Neural cell (in vitro differentiated cells): ENCODE measurements around the gene CYSRT1. TPM values are rescaled to one million over a fixed set of nuclear protein-coding genes. Genes with fewer than 3 reads are reported as not detected.

Experiments used
- H2AFZ ChIP-seq: fragments of 200-600, 300-800 bp; sonication (generic), shearing (Covaris generic); 2 replicates; pipeline ENCODE4 v1.6.0; 2014; ENCODE audit warnings: low read depth, mild to moderate bottlenecking, antibody characterized with exemption, low read length, moderate library complexity
- H3F3A ChIP-seq: fragments of 200-600 bp; shearing (Covaris generic); 2 replicates; pipeline ENCODE4 v1.6.1; 2016; ENCODE audit warnings: mild to moderate bottlenecking, moderate library complexity, mixed read lengths, antibody characterized with exemption, low read length; ENCODE audit not compliant: insufficient read depth, poor library complexity, severe bottlenecking
- H3K27ac ChIP-seq: fragments of 200-600, 300-800 bp; sonication (generic), shearing (Covaris generic); 2 replicates; pipeline ENCODE4 v1.5.1; 2014; ENCODE audit warnings: mild to moderate bottlenecking, low read length, moderate library complexity
- H3K27me3 ChIP-seq: fragments of 300-800, 200-600 bp; sonication (generic), shearing (Covaris generic); 2 replicates; pipeline ENCODE4 v1.6.0; 2014; ENCODE audit warnings: mild to moderate bottlenecking, low read depth, low read length, moderate library complexity; ENCODE audit not compliant: insufficient read depth
- H3K36me3 ChIP-seq: fragments of 300-800, 200-600 bp; sonication (generic), shearing (Covaris generic); 2 replicates; pipeline ENCODE4 v1.5.1; 2014; ENCODE audit warnings: mild to moderate bottlenecking, antibody characterized with exemption, low read length, moderate library complexity; ENCODE audit not compliant: insufficient read depth
- H3K4me2 ChIP-seq: fragments of 300-800, 200-600 bp; sonication (generic), shearing (Covaris generic); 2 replicates; pipeline ENCODE4 v1.6.0; 2014; ENCODE audit warnings: mild to moderate bottlenecking, low read length
- H3K4me3 ChIP-seq: fragments of 300-800, 200-600 bp; sonication (generic), shearing (Covaris generic); 2 replicates; pipeline ENCODE4 v1.5.1; 2014; ENCODE audit warnings: mild to moderate bottlenecking, low read length, moderate library complexity
- H3K79me2 ChIP-seq: fragments of 200-600 bp; shearing (Covaris generic); replicated peaks from 2 replicates; pipeline ENCODE4 v1.6.0; 2014; ENCODE audit warnings: mild to moderate bottlenecking, low read length, moderate library complexity; ENCODE audit not compliant: insufficient read depth
- H3K9ac ChIP-seq: fragments of 300-800, 200-600 bp; sonication (generic), shearing (Covaris generic); 2 replicates; pipeline ENCODE4 v1.6.1; 2016; ENCODE audit warnings: mild to moderate bottlenecking, low read length, mixed read lengths
- H3K9me2 ChIP-seq: fragments of 200-600 bp; shearing (Covaris generic); 2 replicates; pipeline ENCODE4 v1.6.1; 2016; ENCODE audit warnings: mild to moderate bottlenecking, low read length, mixed read lengths; ENCODE audit not compliant: insufficient read depth
- H3K9me3 ChIP-seq: fragments of 200-600, 300-800 bp; sonication (generic), shearing (Covaris generic); 2 replicates; pipeline ENCODE4 v1.6.1; 2016; ENCODE audit warnings: mild to moderate bottlenecking, mixed run types, low read length, moderate library complexity, mixed read lengths
- H4K20me1 ChIP-seq: fragments of 200-600 bp; shearing (Covaris generic); 2 replicates; pipeline ENCODE4 v1.6.1; 2016; ENCODE audit warnings: mild to moderate bottlenecking, mixed run types; ENCODE audit not compliant: insufficient read depth
- EP300 ChIP-seq: fragments of 450-650 bp; conservative IDR thresholded peaks from 2 replicates; pipeline ENCODE4 v1.6.1; 2014; ENCODE audit warnings: antibody characterized with exemption, mild to moderate bottlenecking, moderate library complexity; ENCODE audit not compliant: poor library complexity, severe bottlenecking
- EZH2 ChIP-seq: fragments of 200-600, 300-800 bp; shearing (Covaris generic), sonication (generic); IDR thresholded peaks from 2 replicates; pipeline ENCODE4 v1.6.1; 2014; ENCODE audit warnings: antibody characterized with exemption, low read length, borderline replicate concordance, mild to moderate bottlenecking; ENCODE audit not compliant: insufficient read depth, poor library complexity, severe bottlenecking
- MXI1 ChIP-seq: fragments of 450-650 bp; conservative IDR thresholded peaks from 2 replicates; pipeline ENCODE4 v1.6.1; 2014; ENCODE audit warnings: antibody characterized with exemption, mild to moderate bottlenecking; ENCODE audit not compliant: poor library complexity, severe bottlenecking
- POLR2AphosphoS5 ChIP-seq: IDR thresholded peaks from 2 replicates; pipeline ENCODE4 v1.6.1; 2012
- RAD21 ChIP-seq: fragments of 450-650 bp; conservative IDR thresholded peaks from 2 replicates; pipeline ENCODE4 v1.6.1; 2014; ENCODE audit warnings: antibody characterized with exemption, mild to moderate bottlenecking, moderate library complexity
- SMC3 ChIP-seq: fragments of 450-650 bp; conservative IDR thresholded peaks from 2 replicates; pipeline ENCODE4 v1.6.1; 2014; ENCODE audit warnings: antibody characterized with exemption, mild to moderate bottlenecking, moderate library complexity; ENCODE audit not compliant: poor library complexity
- TAF1 ChIP-seq: IDR thresholded peaks from 2 replicates; pipeline ENCODE4 v1.6.1; 2012; ENCODE audit warnings: low read depth
- polyA plus RNA-seq: library from polyadenylated mRNA; depleted of rRNA; stranded (reverse); fragments of >200 nt; gene quantifications from 2 replicates; pipeline ENCODE4 v1.2.3, GENCODE V29; 2014
- TF ChIP-seq, protein P1 (sequence below): fragments of 450-650 bp; IDR thresholded peaks from 2 replicates; pipeline ENCODE4 v1.5.1; 2014; ENCODE audit warnings: antibody characterized with exemption, mild to moderate bottlenecking, moderate library complexity; ENCODE audit not compliant: poor library complexity, severe bottlenecking
- TF ChIP-seq, protein P2 (sequence below): IDR thresholded peaks from 2 replicates; pipeline ENCODE4 v1.6.1; 2012; ENCODE audit warnings: borderline replicate concordance

CYSRT1 gene
- polyA plus RNA-seq, 1 donor from 2014 or later, result 3.3 TPM

DNA sequence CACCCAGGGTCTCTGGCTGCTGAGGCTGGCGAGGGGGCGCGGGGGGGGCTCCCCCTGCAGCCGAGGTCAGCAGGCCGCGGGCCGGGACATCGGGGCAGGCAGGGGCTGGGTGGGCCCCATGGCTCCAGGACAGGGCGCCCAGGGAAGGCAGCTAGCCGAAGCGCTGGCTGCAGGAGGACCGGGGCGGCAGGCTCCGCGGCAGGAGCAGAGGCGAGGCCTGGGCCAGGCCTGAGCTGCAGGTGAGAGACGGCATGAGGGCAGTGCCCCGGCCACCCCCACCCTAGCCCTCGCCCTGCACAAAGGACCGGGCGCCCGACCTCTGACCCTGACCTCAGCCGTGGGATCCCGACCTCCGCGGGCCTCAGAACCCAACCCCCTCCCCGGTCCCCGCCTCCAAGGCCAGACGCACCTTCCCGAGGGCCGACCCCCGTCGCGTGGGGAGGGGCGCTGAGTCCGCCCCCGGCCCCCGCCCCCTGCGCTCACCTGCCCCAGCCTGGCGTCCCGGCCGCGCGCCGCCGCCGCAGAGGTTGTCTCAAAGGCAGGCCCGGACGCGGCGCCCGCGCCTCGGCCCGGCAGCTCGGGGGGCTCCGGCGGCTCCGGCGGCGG, 3.4 kb upstream of the CYSRT1 start:
- peak overlapping the region; percentile 77 for H3K4me3 ChIP-seq
- no peaks in the 10 kb centered on the region for H3K27me3 ChIP-seq
- H4K20me1 ChIP-seq, result no peaks in the 10 kb centered on the region
- no peaks in the 10 kb centered on the region for H3K9me3 ChIP-seq
- no peak overlapping the region for H3K27ac ChIP-seq
- H3K36me3 ChIP-seq, result no peaks in the 10 kb centered on the region
- H3K4me2 ChIP-seq, result no peak overlapping the region
- H2AFZ ChIP-seq, result no peak overlapping the region
- no peaks in the 10 kb centered on the region for H3F3A ChIP-seq
- no peak for TF ChIP-seq RAD21
- no peak for TF ChIP-seq EZH2
- TF ChIP-seq TAF1, result no peak
- TF ChIP-seq, protein P1, sequence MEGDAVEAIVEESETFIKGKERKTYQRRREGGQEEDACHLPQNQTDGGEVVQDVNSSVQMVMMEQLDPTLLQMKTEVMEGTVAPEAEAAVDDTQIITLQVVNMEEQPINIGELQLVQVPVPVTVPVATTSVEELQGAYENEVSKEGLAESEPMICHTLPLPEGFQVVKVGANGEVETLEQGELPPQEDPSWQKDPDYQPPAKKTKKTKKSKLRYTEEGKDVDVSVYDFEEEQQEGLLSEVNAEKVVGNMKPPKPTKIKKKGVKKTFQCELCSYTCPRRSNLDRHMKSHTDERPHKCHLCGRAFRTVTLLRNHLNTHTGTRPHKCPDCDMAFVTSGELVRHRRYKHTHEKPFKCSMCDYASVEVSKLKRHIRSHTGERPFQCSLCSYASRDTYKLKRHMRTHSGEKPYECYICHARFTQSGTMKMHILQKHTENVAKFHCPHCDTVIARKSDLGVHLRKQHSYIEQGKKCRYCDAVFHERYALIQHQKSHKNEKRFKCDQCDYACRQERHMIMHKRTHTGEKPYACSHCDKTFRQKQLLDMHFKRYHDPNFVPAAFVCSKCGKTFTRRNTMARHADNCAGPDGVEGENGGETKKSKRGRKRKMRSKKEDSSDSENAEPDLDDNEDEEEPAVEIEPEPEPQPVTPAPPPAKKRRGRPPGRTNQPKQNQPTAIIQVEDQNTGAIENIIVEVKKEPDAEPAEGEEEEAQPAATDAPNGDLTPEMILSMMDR, result no peak
- no peak for TF ChIP-seq POLR2AphosphoS5
- TF ChIP-seq MXI1, result no peak
- TF ChIP-seq, protein P2, sequence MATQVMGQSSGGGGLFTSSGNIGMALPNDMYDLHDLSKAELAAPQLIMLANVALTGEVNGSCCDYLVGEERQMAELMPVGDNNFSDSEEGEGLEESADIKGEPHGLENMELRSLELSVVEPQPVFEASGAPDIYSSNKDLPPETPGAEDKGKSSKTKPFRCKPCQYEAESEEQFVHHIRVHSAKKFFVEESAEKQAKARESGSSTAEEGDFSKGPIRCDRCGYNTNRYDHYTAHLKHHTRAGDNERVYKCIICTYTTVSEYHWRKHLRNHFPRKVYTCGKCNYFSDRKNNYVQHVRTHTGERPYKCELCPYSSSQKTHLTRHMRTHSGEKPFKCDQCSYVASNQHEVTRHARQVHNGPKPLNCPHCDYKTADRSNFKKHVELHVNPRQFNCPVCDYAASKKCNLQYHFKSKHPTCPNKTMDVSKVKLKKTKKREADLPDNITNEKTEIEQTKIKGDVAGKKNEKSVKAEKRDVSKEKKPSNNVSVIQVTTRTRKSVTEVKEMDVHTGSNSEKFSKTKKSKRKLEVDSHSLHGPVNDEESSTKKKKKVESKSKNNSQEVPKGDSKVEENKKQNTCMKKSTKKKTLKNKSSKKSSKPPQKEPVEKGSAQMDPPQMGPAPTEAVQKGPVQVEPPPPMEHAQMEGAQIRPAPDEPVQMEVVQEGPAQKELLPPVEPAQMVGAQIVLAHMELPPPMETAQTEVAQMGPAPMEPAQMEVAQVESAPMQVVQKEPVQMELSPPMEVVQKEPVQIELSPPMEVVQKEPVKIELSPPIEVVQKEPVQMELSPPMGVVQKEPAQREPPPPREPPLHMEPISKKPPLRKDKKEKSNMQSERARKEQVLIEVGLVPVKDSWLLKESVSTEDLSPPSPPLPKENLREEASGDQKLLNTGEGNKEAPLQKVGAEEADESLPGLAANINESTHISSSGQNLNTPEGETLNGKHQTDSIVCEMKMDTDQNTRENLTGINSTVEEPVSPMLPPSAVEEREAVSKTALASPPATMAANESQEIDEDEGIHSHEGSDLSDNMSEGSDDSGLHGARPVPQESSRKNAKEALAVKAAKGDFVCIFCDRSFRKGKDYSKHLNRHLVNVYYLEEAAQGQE, result no peak
- no peak for TF ChIP-seq EP300
- TF ChIP-seq SMC3, result no peak
- H3K9ac ChIP-seq, result peak overlapping the region; percentile 72
- H3K9me2 ChIP-seq, result no peaks in the 10 kb centered on the region
- no peaks in the 10 kb centered on the region for H3K79me2 ChIP-seq

DNA sequence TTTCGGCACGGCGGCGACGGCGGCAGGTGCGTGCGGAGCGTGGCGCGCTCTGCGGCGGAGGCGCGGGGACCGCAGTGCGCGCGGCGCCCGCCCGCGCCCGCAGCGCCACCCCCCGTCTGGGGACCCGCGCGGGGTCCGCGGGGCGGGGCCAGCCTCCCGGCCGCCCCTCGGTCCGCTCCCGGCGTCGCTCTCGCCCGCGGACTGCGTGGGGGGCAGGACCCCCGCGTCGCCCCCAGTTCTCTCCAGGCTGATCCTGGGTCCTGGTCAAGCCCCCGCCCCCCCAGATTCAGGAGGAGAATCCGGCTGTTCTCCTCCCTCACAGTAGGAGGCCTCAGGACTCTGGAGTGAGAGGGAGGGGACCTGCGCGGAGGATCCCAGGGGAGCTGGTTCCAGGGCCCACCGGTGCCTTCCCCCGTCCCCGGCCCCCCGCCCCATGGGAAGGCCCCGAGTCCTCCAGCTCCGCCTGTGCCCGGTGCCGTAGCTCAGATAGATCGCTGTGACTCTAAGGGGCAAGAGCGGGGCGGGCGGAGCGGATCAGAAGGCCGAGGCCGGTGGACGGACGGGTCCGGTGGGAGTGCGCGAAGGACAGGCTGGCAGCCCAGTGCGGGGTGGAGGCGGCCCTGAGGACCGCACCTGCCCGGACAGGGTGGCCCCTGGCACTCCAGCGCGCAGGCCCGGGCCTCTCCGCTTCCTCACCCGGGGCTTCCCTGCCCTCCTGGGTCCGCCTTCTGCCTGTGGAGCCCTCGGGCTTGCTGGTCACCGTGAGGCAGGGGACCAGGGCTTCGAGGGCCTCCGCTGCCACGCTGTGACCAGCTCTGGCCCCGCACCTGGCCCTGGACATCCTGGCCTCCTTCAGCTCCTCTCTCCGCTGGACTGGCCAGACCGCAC, 2.5 kb upstream of the CYSRT1 start, which contains the start of gene RNF208:
RNF208 (minus strand) TSS at position 51 of the 888 bp plus-strand sequence. CDS start 1,028 bp downstream, outside the sequence.
- peak within 1 kb of the TSS; percentile 65 for H3K4me2 ChIP-seq
- H3K27me3 ChIP-seq, result no peaks in the 10 kb centered on the region
- peak within 1 kb of the TSS; percentile 61 for H3K27ac ChIP-seq
- no peaks in the 10 kb centered on the region for H3K9me3 ChIP-seq
- no peaks in the 10 kb centered on the region for H4K20me1 ChIP-seq
- TF ChIP-seq MXI1, result no peak
- peak; percentile 27 for TF ChIP-seq POLR2AphosphoS5
- TF ChIP-seq EP300, result no peak
- H2AFZ ChIP-seq, result peak within 1 kb of the TSS; percentile 65
- no peaks in the 10 kb centered on the region for H3K79me2 ChIP-seq
- peak within 1 kb of the TSS; percentile 98 for H3K4me3 ChIP-seq
- no peaks in the 10 kb centered on the region for H3K36me3 ChIP-seq
- no peaks in the 10 kb centered on the region for H3F3A ChIP-seq
- no peaks in the 10 kb centered on the region for H3K9me2 ChIP-seq
- peak within 1 kb of the TSS; percentile 89 for H3K9ac ChIP-seq
